Pancreas (tissue), 10 donors: ENCODE measurements around the gene ZMYM4. TPM values are rescaled to one million over a fixed set of nuclear protein-coding genes. Genes with fewer than 3 reads are reported as not detected.

ENCODE experiments used
- ATAC-seq, 4 donors: fragments of 200-7000 bp; cut with Tn5 transposase; one replicate each; pipeline versions ENCODE4 v1.8.0 to v1.9.1; 2020; ENCODE audit warnings: mild to moderate bottlenecking in 4 of 4, moderate library complexity in 4 of 4
- DNase-seq, 6 donors: peaks; one replicate each; pipeline ENCODE4 v3.0.0-alpha.2; 2020
- FAIRE-seq: peaks from 2 replicates; lab custom pipeline; 2012; peaks lifted over from hg19 to GRCh38; lab: Jason Lieb, UNC
- H3K27ac ChIP-seq, 4 donors: fragments of 200-600 bp; sonication (generic); 1 replicate in 3 of 4; 2 replicates in 1 of 4; pipeline versions ENCODE4 v1.5.0 to v1.8.0; 2020
- H3K27me3 ChIP-seq, 4 donors: fragments of 200-600 bp; one replicate each; pipeline ENCODE4 v1.8.0; 2021
- H3K36me3 ChIP-seq, 3 donors: fragments of 200-600 bp; sonication (generic) in 1 of 3; one replicate each; pipeline versions ENCODE4 v1.5.0 to v1.8.0; 2020 to 2021
- H3K4me1 ChIP-seq, 3 donors: fragments of 200-600 bp; one replicate each; pipeline ENCODE4 v1.8.0; 2021
- H3K4me3 ChIP-seq, 4 donors: fragments of 200-600 bp; sonication (generic) in 2 of 4; one replicate each; pipeline versions ENCODE4 v1.5.0 to v1.8.0; 2020 to 2021
- H3K9me3 ChIP-seq, 4 donors: fragments of 200-600 bp; one replicate each; pipeline ENCODE4 v1.8.0; 2021
- CTCF ChIP-seq, 4 donors: fragments of 200-600 bp; sonication (generic) in 3 of 4; IDR thresholded peaks; one replicate each; pipeline versions ENCODE4 v1.5.0 to v1.8.0; 2021; ENCODE audit warnings: antibody characterized with exemption in 4 of 4
- WGBS, 2 donors: extraction: QIAGEN DNeasy Blood & Tissue Kit; methylation state at CpG; one replicate each; pipeline ENCODE4 v1.1.7; 2013; 5-methylcytosine and 5-hydroxymethylcytosine counted together
- intact Hi-C, 3 donors: fragments of 100-400 bp; cut with DNase I; formaldehyde crosslinking; loops; one replicate each; pipeline versions ENCODE4 v1.11.1 to v1.14.2; 2022
- polyA plus RNA-seq, 2 donors: library from polyadenylated mRNA; stranded (reverse); fragments of 200-250 nt; gene quantifications; one replicate each; pipeline ENCODE4 v1.2.3, GENCODE V29; 2013
- total RNA-seq, 6 donors: library from RNA; stranded (reverse); fragmentation: NEBNext Ultra II Directional in 4 of 6; extraction: Animal tissue kit (Norgen Biotek cat#: 25700) in 4 of 6; gene quantifications; one replicate each; pipeline versions ENCODE4 v1.2.1 to v1.2.4, GENCODE V29; 2021 to 2023
- donor health status: healthy with polysubstance abuse.
- donor health status: DM: no; HTN: no; CAD: no; lungs with moderate emphysema.
- donor health status: DM: no; HTN: no; CAD: no.
- donor health status: control.
- donor health status: control.
- donor health status: Bipolar disorder and iron deficiency.
- donor health status: DM: yes; HTN: yes; CAD: no.
- donor health status: DM: no; HTN: no; CAD: no.
- donor health status: DM: no; HTN: no; CAD: no.
- donor health status: DM: yes; HTN: yes; CAD: no.

The ZMYM4 gene
- total and polyA plus RNA-seq, 8 donors = 10.5 to 31.1 (median 17.8) TPM

GRCh38 chr1:35441926-35442579 lies 173.5 kb downstream of the ZMYM4 start:
- no peak for ATAC-seq
- intact Hi-C loops = loop anchor here in 1 of 3 donors (10.0 kb wide), 1 partner anchor 283 kb away; no protein-coding TSS in a partner anchor
- no peaks in the 10 kb centered on the region for H3K9me3 ChIP-seq
- TF ChIP-seq CTCF (IDR thresholded peaks at IDR 0.05) = no peak
- H3K4me3 ChIP-seq = no peak overlapping the region
- no peak for FAIRE-seq
- no peaks in the 10 kb centered on the region for H3K4me1 ChIP-seq
- peaks cover 3 to 56% (median 15%) of the 10 kb centered on the region in 3 donors for H3K36me3 ChIP-seq
- H3K27me3 ChIP-seq = no peaks in the 10 kb centered on the region
- H3K27ac ChIP-seq = no peak overlapping the region
- DNase-seq = no peak
- 85 to 88% methylated on average over 8 of the region's 8 CpGs for WGBS, 2 donors

GRCh38 chr1:35442734-35443133 lies 174.2 kb downstream of the ZMYM4 start:
- no peaks in the 10 kb centered on the region for H3K27me3 ChIP-seq
- peaks cover 3 to 61% (median 15%) of the 10 kb centered on the region in 3 donors for H3K36me3 ChIP-seq
- H3K4me3 ChIP-seq = no peak overlapping the region
- H3K27ac ChIP-seq = no peak overlapping the region
- DNase-seq (no peak), ATAC-seq (no peak), FAIRE-seq (no peak)
- no peaks in the 10 kb centered on the region for H3K9me3 ChIP-seq
- TF ChIP-seq CTCF (IDR thresholded peaks at IDR 0.05) = no peak
- WGBS, 2 donors = 84 to 88% methylated on average over 4 of the region's 4 CpGs
- intact Hi-C loops = loop anchor here in 1 of 3 donors (10.0 kb wide), 1 partner anchor 282 kb away; no protein-coding TSS in a partner anchor
- H3K4me1 ChIP-seq = peaks cover 0 to 4% (median 4%) of the 10 kb centered on the region in 3 donors

- intact Hi-C loops = loop anchor here in 1 of 3 donors (10.0 kb wide), 1 partner anchor 281 kb away; no protein-coding TSS in a partner anchor
- Histone ChIP-seq H3K4me3 (no peak overlapping the region), H3K4me1 (peaks cover 8 to 16% (median 11%) of the 10 kb centered on the region in 3 donors), H3K36me3 (peaks cover 3 to 61% (median 15%) of the 10 kb centered on the region in 3 donors), H3K27me3 (no peaks in the 10 kb centered on the region), H3K9me3 (no peaks in the 10 kb centered on the region), H3K27ac (no peak overlapping the region)
- DNase-seq (no peak), ATAC-seq (no peak), FAIRE-seq (no peak)
- WGBS, 2 donors = 87 to 92% methylated on average over 5 of the region's 5 CpGs
- TF ChIP-seq CTCF (IDR thresholded peaks at IDR 0.05) = no peak
Measured at GRCh38 chr1:35443768-35444518, 175.4 kb downstream of the ZMYM4 start.

- Histone ChIP-seq H3K36me3 (peaks cover 0 to 64% (median 15%) of the 10 kb centered on the region in 3 donors), H3K27me3 (no peaks in the 10 kb centered on the region), H3K4me1 (peaks cover 13 to 21% (median 14%) of the 10 kb centered on the region in 3 donors), H3K27ac (no peak overlapping the region), H3K9me3 (no peaks in the 10 kb centered on the region), H3K4me3 (no peak overlapping the region)
- no peak for TF ChIP-seq CTCF (IDR thresholded peaks at IDR 0.05)
- intact Hi-C loops = loop anchor here in 1 of 3 donors (10.0 kb wide), 1 partner anchor 280 kb away; no protein-coding TSS in a partner anchor
- DNase-seq = no peak
- ATAC-seq = no peak
- no peak for FAIRE-seq
Measured at GRCh38 chr1:35444519-35444774, 175.9 kb downstream of the ZMYM4 start.
